GM12892 (cell line): ENCODE data around the gene P2RY12.

ENCODE experiments used
- POLR2A ChIP-seq: IDR thresholded peaks from 2 replicates; pipeline ENCODE4 v1.6.1; 2011; ENCODE audit warnings: low read depth, low read length, control low read depth
- POLR2AphosphoS5 ChIP-seq: IDR thresholded peaks from 2 replicates; pipeline ENCODE4 v1.6.1; 2011; ENCODE audit warnings: low read depth, low read length, control low read depth
- TAF1 ChIP-seq: IDR thresholded peaks from 2 replicates; pipeline ENCODE4 v1.6.1; 2011; ENCODE audit warnings: low read depth, mild to moderate bottlenecking, control low read depth, low read length, borderline replicate concordance

DNA sequence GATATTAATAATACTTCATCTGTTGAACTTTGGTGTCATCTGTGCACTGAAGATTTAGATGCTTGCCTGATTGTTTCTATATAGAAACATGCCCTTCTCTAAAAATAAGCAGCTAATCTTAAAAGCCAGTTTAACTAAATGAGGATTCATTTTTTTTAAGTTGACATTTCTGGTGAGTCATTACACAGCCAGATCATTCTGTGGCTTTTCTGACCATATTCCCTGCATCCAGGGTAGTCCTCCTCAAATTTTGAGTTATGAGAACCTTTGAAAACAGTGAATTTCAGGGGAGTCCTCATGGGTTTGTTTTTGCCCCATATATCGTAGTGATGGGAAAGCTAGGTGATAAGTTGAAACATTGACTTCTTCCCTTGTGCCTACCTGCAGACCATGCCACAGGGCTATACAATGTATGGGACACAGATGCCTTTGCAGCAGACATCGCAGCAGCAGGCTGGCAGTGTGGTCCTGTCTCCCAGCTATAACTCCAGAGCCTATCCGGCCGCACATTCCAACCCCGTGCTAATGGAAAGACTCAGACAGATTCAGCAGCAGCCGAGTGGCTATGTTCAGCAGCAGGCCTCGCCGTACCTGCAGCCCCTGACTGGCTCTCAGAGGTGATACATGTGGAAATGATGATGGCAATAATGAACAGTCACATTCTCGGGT lies 26.5 kb upstream of the P2RY12 start:
- TF ChIP-seq POLR2AphosphoS5 (no peak), POLR2A (no peak), TAF1 (no peak)
